ENCODE measurements around the gene CYP24A1.

The CYP24A1 gene

GRCh38 chr20:54203281-54203680 is 29.5 kb upstream of the CYP24A1 start:
- DNase-seq (ENCODE audit: low read depth in 3 of 3): no peak

- DNase-seq (ENCODE audit: low read depth in 3 of 3): no peak
Observed at GRCh38 chr20:54201268-54201846, 27.6 kb upstream of the CYP24A1 start.

GRCh38 chr20:54200487-54201267 is 26.9 kb upstream of the CYP24A1 start:
- DNase-seq (ENCODE audit: low read depth in 3 of 3): no peak

GRCh38 chr20:54199721-54200176 is 26.0 kb upstream of the CYP24A1 start:
- DNase-seq (ENCODE audit: low read depth in 3 of 3): peak; percentile 44 to 68 (median 44)

- no peak for DNase-seq (ENCODE audit: low read depth in 3 of 3)
Observed at GRCh38 chr20:54199283-54199682, 25.5 kb upstream of the CYP24A1 start.

- no peak for DNase-seq (ENCODE audit: low read depth in 3 of 3)
Observed at GRCh38 chr20:54197621-54198604, 24.1 kb upstream of the CYP24A1 start.

- no peak for DNase-seq (ENCODE audit: low read depth in 3 of 3)
Observed at GRCh38 chr20:54195483-54196472, 22.0 kb upstream of the CYP24A1 start.

- DNase-seq (ENCODE audit: low read depth in 3 of 3): no peak
Observed at GRCh38 chr20:54194724-54195438, 21.1 kb upstream of the CYP24A1 start.

- no peak for DNase-seq (ENCODE audit: low read depth in 3 of 3)
Observed at GRCh38 chr20:54193817-54194216, 20.0 kb upstream of the CYP24A1 start.

GRCh38 chr20:54190217-54190616 is 16.4 kb upstream of the CYP24A1 start:
- DNase-seq (ENCODE audit: low read depth in 3 of 3): no peak

GRCh38 chr20:54189630-54190029 is 15.8 kb upstream of the CYP24A1 start:
- DNase-seq (ENCODE audit: low read depth in 3 of 3): no peak

- no peak for DNase-seq (ENCODE audit: low read depth in 3 of 3)
Observed at GRCh38 chr20:54188132-54188849, 14.5 kb upstream of the CYP24A1 start.

- no peak for DNase-seq (ENCODE audit: low read depth in 3 of 3)
Observed at GRCh38 chr20:54184904-54185626, 11.3 kb upstream of the CYP24A1 start.

GRCh38 chr20:54184071-54184470 is 10.3 kb upstream of the CYP24A1 start:
- DNase-seq (ENCODE audit: low read depth in 3 of 3): no peak

- no peak for DNase-seq (ENCODE audit: low read depth in 3 of 3)
Observed at GRCh38 chr20:54180931-54181330, 7.1 kb upstream of the CYP24A1 start.

GRCh38 chr20:54179946-54180345 is 6.2 kb upstream of the CYP24A1 start:
- no peak for DNase-seq (ENCODE audit: low read depth in 3 of 3)

- no peak for DNase-seq (ENCODE audit: low read depth in 3 of 3)
Observed at GRCh38 chr20:54178256-54178655, 4.5 kb upstream of the CYP24A1 start.

- no peak for DNase-seq (ENCODE audit: low read depth in 3 of 3)
Observed at GRCh38 chr20:54177378-54177777, 3.6 kb upstream of the CYP24A1 start.

- DNase-seq (ENCODE audit: low read depth in 3 of 3): no peak
Observed at GRCh38 chr20:54176610-54177009, 2.8 kb upstream of the CYP24A1 start.

All from stimulated activated CD4-positive, alpha-beta T cell treated with anti-CD3 and anti-CD28 coated beads, TNF-alpha, amount 100 ng/mL, for 24 hours (primary cell).